Immature natural killer cell (primary cell): ENCODE measurements around the gene WBP2NL. TPM values are rescaled to one million over a fixed set of nuclear protein-coding genes. Genes with fewer than 3 reads are reported as not detected.
"Not testable (repeated sequence)": the region's sequence is repeated elsewhere in the genome, so short reads cannot be mapped to it uniquely, and the experiment has no call there.

Source experiments
- DNase-seq, 3 donors: peaks; one replicate each; pipeline ENCODE4 v3.0.0; 2022; ENCODE audit warnings: mixed read lengths in 1 of 3
- H3K27ac Mint-ChIP-seq, 6 donors: one replicate each; pipeline ENCODE4 v1.8.0; 2020; ENCODE audit warnings: mixed read lengths in 6 of 6, mild to moderate bottlenecking in 5 of 6, inconsistent platforms in 4 of 6, moderate library complexity in 3 of 6
- H3K27me3 Mint-ChIP-seq, 3 donors: one replicate each; pipeline ENCODE4 v1.8.0; 2020 to 2021; ENCODE audit warnings: low read depth in 3 of 3, mild to moderate bottlenecking in 3 of 3, mixed read lengths in 3 of 3, moderate library complexity in 3 of 3, inconsistent platforms in 1 of 3
- H3K36me3 Mint-ChIP-seq, 3 donors: one replicate each; pipeline ENCODE4 v1.8.0; 2020; ENCODE audit warnings: mixed read lengths in 3 of 3, inconsistent platforms in 2 of 3, mild to moderate bottlenecking in 2 of 3
- H3K4me1 Mint-ChIP-seq, 2 donors: one replicate each; pipeline ENCODE4 v1.8.0; 2020; ENCODE audit warnings: inconsistent platforms in 2 of 2, mild to moderate bottlenecking in 2 of 2, mixed read lengths in 2 of 2, moderate library complexity in 1 of 2
- H3K4me3 Mint-ChIP-seq, 5 donors: one replicate each; pipeline ENCODE4 v1.8.0; 2020; ENCODE audit warnings: mild to moderate bottlenecking in 5 of 5, mixed read lengths in 5 of 5, inconsistent platforms in 3 of 5, moderate library complexity in 3 of 5
- H3K9me3 Mint-ChIP-seq, 6 donors: one replicate each; pipeline ENCODE4 v1.8.0; 2020; ENCODE audit warnings: mild to moderate bottlenecking in 6 of 6, mixed read lengths in 6 of 6, inconsistent platforms in 4 of 6, moderate library complexity in 3 of 6
- polyA plus RNA-seq, 3 donors: library from polyadenylated mRNA; unstranded; fragments of 300-500 nt; fragmentation: Illumina TruSeq; gene quantifications; one replicate each; pipeline ENCODE4 v1.2.3, GENCODE V29; 2021

Gene WBP2NL
- polyA plus RNA-seq, 3 donors from 2014 or later = 0.16 to 0.62 TPM; not detected in 1

DNA sequence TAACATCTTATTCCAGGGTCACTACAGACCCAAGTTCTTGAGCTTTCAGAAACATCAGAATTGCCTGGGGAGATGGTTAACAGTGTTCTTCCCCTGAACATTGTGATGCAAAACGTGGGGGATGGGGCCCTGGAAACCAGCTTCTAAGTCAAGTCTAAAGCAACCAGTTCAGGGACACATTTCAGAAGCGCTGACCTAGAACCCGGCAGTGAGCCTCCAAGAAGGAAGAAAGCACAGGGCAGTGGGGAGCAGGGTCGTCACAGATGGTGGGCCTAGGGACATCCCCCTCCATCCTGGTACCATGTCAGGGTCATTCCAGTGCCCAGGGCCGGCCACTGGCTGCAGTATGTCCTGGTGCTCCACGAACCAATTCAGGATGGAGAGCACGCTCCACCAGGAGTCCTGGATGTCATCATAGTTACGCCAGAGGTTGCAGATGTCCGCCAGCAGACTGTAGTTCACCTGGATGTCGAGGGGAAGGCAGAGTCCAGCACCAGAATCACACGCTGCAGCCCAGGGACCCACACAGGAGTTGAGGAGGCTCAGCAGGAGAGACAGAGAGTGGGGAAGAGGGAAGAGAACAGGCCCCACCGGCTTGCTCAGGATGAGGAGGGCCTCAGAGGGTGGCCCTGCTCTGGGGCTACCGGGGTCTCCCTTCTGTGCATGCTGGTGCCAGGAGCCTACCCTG, 67.0 kb downstream of the WBP2NL start:
- no peak for DNase-seq
- H3K36me3 Mint-ChIP-seq = peaks cover 0 to 21% (median 4%) of the 10 kb centered on the region in 3 donors
- peaks cover 0 to 1% (median 0%) of the 10 kb centered on the region in 6 donors for H3K9me3 Mint-ChIP-seq
- H3K4me1 Mint-ChIP-seq = peaks cover 9 to 14% of the 10 kb centered on the region in 2 donors
- no peak overlapping the region for H3K27ac Mint-ChIP-seq
- no peaks in the 10 kb centered on the region for H3K27me3 Mint-ChIP-seq
- no peak overlapping the region for H3K4me3 Mint-ChIP-seq

DNA sequence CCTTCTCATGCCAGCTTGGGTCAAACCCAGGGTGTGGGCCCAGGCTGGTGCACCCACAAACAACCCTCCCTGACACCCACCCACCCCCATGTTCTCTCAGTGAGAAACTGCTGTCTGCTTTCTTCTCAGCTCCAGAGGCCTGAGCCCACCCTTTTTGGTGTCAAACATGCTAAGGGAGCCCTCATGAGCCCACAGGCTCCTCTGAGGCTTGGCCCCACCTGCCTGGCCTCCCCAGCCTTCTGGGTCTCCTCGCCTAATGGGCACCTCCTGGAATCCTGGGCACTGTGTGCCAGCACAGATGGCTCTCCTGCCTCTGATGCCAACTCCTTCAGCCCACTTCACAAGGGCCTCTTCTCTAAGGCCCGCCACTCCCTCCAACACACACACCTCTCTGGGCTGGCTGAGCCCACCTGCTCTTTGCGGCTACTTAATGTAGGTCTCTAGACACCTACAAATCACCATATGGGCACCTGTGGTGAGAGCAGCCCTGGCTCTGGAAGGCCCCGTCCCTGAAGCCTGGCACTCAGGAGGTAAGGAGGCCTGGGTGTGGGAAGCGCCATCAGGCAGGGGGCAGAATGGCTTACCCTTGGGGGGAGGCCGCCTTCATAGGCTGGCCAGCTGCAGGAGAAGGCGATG, 67.7 kb downstream of the WBP2NL start:
- peaks cover 0 to 18% (median 4%) of the 10 kb centered on the region in 3 donors for H3K36me3 Mint-ChIP-seq
- H3K4me3 Mint-ChIP-seq = no peak overlapping the region
- H3K4me1 Mint-ChIP-seq = peaks cover 16 to 20% of the 10 kb centered on the region in 2 donors
- no peak for DNase-seq
- peaks cover 0 to 1% (median 0%) of the 10 kb centered on the region in 6 donors for H3K9me3 Mint-ChIP-seq
- peaks cover 0 to 1% (median 0%) of the 10 kb centered on the region in 3 donors for H3K27me3 Mint-ChIP-seq
- H3K27ac Mint-ChIP-seq = peak overlapping the region in 1 of 6 donors; percentile 22

DNA sequence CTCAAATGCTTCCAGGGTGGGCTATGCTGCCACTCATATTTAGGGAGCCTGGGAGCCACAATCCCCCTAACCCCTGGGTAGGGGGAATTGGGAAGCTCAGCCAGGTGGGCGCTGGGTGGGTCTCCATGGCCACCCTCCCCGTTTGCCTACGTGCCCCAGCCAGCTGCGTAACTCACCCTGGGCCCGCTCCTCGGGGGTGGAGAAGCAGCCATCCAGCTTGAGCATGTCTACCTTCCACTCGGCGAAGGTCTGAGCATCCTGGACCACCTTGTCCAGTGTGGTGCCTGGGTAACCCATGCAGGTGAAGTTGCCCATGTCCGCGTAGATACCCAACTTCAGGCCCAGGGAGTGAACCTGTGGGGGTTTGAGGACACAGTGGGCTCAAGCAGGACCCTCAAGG, 68.3 kb downstream of the WBP2NL start:
- DNase-seq = no peak
- peaks cover 0 to 1% (median 0%) of the 10 kb centered on the region in 6 donors for H3K9me3 Mint-ChIP-seq
- H3K36me3 Mint-ChIP-seq = peaks cover 0 to 18% (median 4%) of the 10 kb centered on the region in 3 donors
- H3K4me1 Mint-ChIP-seq = peaks cover 20 to 26% of the 10 kb centered on the region in 2 donors
- H3K27ac Mint-ChIP-seq = no peak overlapping the region
- H3K4me3 Mint-ChIP-seq = no peak overlapping the region
- H3K27me3 Mint-ChIP-seq = peaks cover 0 to 1% (median 0%) of the 10 kb centered on the region in 3 donors

DNA sequence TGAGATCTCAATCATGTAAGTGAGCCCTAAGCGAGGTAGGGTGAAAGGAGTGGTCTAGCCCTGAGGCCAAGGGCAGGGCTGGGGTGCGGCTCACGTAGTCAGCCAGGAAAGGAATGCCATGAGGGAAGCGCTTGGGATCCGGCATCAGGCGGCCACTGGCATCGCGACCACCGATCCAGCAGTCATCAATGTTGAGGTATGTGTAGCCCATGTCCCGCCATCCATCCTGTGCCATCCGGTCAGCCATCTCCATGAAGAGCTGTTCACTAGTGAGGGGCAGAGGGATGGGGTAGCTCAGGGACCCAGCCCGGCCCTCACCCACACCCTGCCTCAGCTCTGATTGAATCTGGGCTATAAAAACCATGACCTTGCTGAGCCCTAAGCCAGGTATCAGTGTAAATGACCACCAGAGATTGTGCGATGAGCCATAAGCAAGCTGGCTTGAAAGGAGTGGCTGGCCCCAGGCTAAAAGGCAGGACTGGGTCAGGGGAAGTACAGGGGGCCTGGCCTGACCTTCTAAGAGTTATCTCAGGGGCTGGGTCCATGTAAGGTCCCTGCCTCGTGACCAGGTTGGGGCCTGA, 69.2 kb downstream of the WBP2NL start:
- H3K4me3 Mint-ChIP-seq = no peak overlapping the region
- peaks cover 0 to 1% (median 0%) of the 10 kb centered on the region in 3 donors for H3K27me3 Mint-ChIP-seq
- DNase-seq = no peak
- no peak overlapping the region for H3K27ac Mint-ChIP-seq
- peaks cover 0 to 1% (median 0%) of the 10 kb centered on the region in 6 donors for H3K9me3 Mint-ChIP-seq
- H3K36me3 Mint-ChIP-seq = peaks cover 0 to 18% (median 4%) of the 10 kb centered on the region in 3 donors
- H3K4me1 Mint-ChIP-seq = peaks cover 24 to 26% of the 10 kb centered on the region in 2 donors

DNA sequence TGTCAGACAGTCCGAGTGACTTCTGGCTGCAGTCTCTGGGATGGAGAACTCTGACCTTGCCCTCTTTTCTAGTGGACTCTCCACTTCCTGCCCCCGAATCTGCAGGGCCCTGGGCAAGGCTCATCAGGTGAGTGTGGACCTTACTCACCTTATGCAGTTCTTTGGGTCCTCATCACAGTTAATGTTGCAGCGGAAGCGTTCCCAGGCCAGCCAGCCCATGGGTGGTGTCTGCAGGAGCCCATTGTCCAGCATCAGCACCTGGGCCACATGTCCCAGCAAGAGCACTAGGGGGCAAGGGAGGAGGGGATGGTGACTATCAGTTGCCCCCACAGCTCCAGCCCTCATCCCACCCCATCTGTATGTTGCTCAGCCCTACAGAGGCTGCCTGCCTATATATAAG, 69.7 kb downstream of the WBP2NL start:
- H3K36me3 Mint-ChIP-seq = peaks cover 0 to 15% (median 4%) of the 10 kb centered on the region in 3 donors
- no peak for DNase-seq
- no peak overlapping the region for H3K4me3 Mint-ChIP-seq
- H3K27me3 Mint-ChIP-seq = peaks cover 0 to 1% (median 0%) of the 10 kb centered on the region in 3 donors
- no peak overlapping the region for H3K27ac Mint-ChIP-seq
- peaks cover 28 to 29% of the 10 kb centered on the region in 2 donors for H3K4me1 Mint-ChIP-seq
- H3K9me3 Mint-ChIP-seq = peaks cover 0 to 1% (median 0%) of the 10 kb centered on the region in 6 donors

DNA sequence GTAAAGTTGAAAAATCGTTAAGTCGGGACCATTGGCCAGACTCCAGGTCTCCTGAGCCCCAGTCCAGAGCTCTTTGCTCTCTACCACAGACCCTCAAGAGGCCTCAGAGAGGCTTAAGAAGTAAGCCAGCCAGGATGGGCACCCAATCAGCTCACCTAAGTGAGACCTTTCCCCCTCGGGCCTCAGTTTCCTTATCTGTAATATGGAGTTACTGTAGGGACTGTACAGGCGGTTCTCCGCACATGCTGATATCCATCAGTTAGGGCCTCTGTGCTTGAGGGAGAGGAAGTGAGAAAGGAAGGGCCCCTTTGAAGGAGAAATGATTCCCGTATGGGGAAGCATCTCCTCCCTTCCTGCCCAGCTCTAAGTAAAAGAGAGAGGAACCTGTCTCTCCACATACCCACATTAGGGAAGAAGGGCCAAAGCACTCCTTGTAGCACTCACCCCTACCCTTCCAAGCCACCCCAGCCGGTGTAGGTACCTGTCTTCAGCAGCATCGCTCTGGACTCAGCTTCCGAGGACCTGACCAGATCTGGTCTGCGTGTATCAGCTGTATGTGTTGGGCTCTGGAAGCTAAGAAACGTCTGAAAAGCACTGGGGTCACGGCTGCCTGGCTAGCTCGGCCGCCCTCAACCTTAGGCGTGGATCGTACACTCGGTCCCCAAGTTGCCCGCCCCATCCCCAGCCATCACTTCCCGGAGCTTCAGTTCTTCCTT, 71.4 kb downstream of the WBP2NL start:
- Mint-ChIP-seq H3K4me3 (peak overlapping the region; percentile 94 to 97 (median 95)), H3K27ac (peak overlapping the region; percentile 89 to 94 (median 94)), H3K36me3 (peaks cover 0 to 11% (median 4%) of the 10 kb centered on the region in 3 donors), H3K4me1 (peaks cover 36% of the 10 kb centered on the region in 2 donors), H3K27me3 (peaks cover 0 to 1% (median under 1%) of the 10 kb centered on the region in 3 donors), H3K9me3 (peaks cover 0 to 1% (median 0%) of the 10 kb centered on the region in 6 donors)
- DNase-seq = no peak

DNA sequence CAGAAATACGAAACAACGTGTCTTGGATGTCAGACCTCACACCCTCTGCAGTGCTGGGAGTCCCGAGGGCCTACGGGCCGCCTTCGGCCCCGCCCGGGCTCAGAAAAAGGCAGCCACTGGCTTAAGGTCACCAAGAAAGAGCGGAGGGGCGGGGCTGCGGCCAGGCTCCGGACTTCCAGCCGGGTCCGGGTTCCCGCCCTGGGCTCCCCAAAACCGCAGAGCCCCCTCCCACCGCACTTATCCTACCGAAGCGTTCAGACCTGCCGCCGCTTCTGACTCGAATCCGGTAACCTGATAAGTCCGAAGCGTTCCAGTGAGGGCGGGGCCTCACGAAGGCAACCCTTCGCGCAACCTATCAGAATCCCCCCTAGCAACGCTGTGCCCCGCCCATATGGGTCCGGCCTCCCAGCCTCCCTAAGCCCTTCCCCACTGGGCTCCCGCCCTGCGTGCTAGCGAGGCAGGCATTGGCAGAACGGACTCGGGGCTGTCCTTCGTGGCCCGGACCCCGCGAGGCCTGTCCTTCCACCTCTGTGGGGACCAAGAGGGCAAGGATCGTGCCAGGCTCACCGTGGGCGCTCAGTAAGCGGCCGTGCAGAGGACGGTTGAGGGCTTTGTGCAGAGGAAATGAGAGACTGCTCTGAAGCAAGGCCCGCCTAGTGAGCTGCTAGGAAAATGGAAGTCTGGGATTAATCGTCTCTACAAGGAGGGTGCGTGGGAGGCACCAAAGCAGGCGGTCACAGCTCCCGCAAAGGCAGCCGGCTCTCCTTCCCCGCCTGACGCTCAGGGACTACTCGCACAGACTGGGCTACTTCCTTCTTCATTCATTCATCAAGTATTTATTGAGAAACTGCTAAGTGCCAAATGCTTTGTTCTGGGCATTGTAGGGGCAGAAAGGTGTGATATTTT, 72.2 kb downstream of the WBP2NL start, which contains the start of gene NAGA:
Gene NAGA, minus strand, starts transcription at position 296 of the 906 bp plus-strand sequence. CDS start 515 bp downstream, outside the sequence.
- Mint-ChIP-seq H3K27me3 (peaks cover 0 to 7% (median 1%) of the 10 kb centered on the region in 3 donors), H3K4me1 (peaks cover 40 to 42% of the 10 kb centered on the region in 2 donors), H3K4me3 (peak within 1 kb of the TSS; percentile 94 to 97 (median 95)), H3K36me3 (peaks cover 0 to 4% (median 3%) of the 10 kb centered on the region in 3 donors), H3K27ac (peak within 1 kb of the TSS; percentile 89 to 94 (median 94)), H3K9me3 (no peaks in the 10 kb centered on the region)
- peak; percentile 90 to 91 (median 90) for DNase-seq

DNA sequence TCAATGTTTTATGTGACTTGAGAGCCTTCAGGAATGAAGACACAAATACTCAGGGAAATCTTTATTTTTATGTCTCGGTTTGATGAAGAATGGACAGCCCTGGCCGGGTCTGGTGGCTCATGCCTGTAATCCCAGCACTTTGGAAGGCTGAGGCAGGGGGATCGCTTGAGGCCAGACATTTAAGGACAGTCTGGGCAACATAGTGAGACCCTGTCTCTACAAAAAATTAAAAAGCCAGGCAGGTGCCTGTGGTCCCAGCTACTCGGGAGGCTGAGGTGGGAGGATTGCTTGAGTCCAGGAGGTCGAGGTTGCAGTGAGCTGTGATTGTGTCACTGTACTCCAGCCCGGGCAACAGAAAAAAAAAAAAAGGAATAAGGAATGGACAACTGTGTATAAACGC, 72.9 kb downstream of the WBP2NL start:
- Mint-ChIP-seq H3K27ac (peak overlapping the region; percentile 89 to 94 (median 94)), H3K4me3 (peak overlapping the region; percentile 94 to 97 (median 95)), H3K4me1 (peaks cover 40 to 42% of the 10 kb centered on the region in 2 donors)
- not testable (repeated sequence) for H3K36me3 Mint-ChIP-seq, H3K27me3 Mint-ChIP-seq, DNase-seq, H3K9me3 Mint-ChIP-seq

DNA sequence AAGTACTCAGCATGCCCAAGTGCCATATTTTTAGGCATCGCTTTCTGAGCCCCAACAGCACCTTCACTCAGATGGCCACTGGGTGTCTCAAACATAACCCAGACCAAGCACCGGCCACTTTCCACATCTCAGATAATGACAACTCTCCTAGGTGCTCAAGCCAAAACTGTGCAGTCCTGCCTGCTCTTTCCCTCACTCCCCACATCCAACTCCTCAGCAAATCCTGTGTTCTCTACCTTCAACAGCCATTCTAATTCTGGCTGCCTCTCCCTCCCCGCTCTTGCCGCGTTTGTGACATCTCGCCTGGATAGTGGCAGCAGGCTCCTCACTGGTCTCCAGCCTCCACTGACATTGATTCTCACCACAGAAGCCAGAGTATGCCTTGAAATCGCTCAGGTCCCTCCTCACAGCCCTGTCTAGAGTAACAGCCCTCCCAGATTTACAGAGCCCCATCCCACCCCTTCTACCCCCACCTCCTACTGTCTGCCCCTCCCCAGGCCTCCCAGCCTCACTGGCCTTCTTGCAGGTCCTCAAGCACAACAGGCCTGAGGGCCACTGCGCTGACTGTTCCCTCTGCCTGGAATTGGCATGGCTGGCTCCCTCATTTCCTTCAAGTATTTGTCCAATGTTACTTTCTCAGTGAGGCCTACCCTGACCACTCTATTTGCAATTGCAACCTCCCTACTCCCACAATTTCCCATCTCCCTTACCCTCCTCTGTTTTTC, 74.2 kb downstream of the WBP2NL start:
- no peaks in the 10 kb centered on the region for H3K36me3 Mint-ChIP-seq
- H3K27ac Mint-ChIP-seq = peak overlapping the region in 4 of 6 donors; percentile 45 to 74 (median 68)
- H3K4me3 Mint-ChIP-seq = peak overlapping the region; percentile 55 to 72 (median 69)
- DNase-seq = no peak
- peaks cover 40 to 42% of the 10 kb centered on the region in 2 donors for H3K4me1 Mint-ChIP-seq
- peaks cover 0 to 7% (median 3%) of the 10 kb centered on the region in 3 donors for H3K27me3 Mint-ChIP-seq
- no peaks in the 10 kb centered on the region for H3K9me3 Mint-ChIP-seq

DNA sequence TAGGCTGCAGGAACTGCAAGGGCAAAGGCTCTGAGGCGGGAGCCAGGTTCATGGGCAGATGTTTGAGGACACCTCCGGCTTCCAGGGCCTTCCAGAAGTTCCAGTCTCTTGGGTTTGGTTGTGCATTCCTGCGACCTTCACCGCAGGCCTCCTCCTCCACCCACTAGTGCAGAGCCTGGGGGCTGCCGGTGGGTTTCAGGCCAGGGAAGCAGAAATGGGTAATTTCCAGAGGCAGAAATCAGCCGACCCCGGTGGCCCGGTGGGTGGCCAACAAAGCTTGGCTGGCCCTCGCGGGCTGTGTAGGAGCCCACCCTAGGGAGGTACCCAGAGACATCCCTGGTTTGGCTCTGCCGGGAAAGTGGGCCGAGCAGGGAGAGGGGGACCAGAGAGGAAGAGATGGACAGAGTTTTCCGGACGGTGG, 75.0 kb downstream of the WBP2NL start:
- Mint-ChIP-seq H3K27ac (peak overlapping the region in 4 of 6 donors; percentile 45 to 72 (median 55)), H3K4me3 (peak overlapping the region; percentile 55 to 72 (median 69)), H3K36me3 (no peaks in the 10 kb centered on the region), H3K27me3 (peaks cover 3 to 7% (median 4%) of the 10 kb centered on the region in 3 donors), H3K4me1 (peaks cover 40 to 43% of the 10 kb centered on the region in 2 donors), H3K9me3 (no peaks in the 10 kb centered on the region)
- no peak for DNase-seq

DNA sequence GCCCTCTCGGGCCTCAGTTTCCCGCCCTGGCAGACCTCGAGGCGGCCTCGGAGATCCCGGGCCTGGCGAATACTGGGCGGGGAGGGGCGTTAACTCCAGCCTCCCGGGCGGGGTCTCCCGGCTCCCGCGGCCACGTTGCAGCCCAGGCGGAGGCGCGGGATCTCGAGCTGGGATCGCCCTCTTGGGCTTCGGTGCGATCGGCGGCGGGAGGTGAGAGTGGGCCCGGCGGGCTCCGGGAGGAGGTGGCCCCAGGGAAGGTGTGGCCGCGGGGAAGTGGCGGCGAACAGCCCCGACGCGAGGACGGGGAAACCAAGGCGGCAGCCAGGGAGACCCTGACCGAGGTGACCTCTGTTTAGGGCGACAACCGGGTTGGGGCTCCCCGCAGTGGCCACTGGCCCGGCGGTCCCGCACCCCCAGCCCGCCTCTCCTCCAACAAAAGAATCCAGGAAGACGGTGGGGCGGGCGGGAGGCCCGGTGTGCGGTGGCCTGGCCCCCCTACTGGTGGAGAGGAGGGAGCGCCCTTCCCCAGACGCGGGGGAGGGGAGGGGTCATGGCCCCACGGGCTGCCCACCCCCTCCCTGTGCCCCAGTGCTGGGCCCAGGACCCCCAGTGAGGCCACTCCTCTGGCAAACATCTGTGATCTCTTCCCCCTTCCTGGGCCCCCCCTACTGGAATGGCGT, 75.7 kb downstream of the WBP2NL start, which contains the start of gene PHETA2:
Gene PHETA2, plus strand, starts transcription at position 117 of the 680 bp plus-strand sequence. CDS start 3,046 bp downstream, outside the sequence.
- peaks cover 46% of the 10 kb centered on the region in 2 donors for H3K4me1 Mint-ChIP-seq
- no peaks in the 10 kb centered on the region for H3K9me3 Mint-ChIP-seq
- no peaks in the 10 kb centered on the region for H3K36me3 Mint-ChIP-seq
- peaks cover 3 to 7% (median 5%) of the 10 kb centered on the region in 3 donors for H3K27me3 Mint-ChIP-seq
- peak; percentile 54 to 56 (median 55) for DNase-seq
- H3K4me3 Mint-ChIP-seq = peak within 1 kb of the TSS; percentile 63 to 72 (median 69)
- peak within 1 kb of the TSS in 4 of 6 donors; percentile 62 to 88 (median 81) for H3K27ac Mint-ChIP-seq
